Stimulated activated CD4-positive, alpha-beta T cell treated with anti-CD3 and anti-CD28 coated beads, Interleukin-4, amount 100 ng/mL, for 1 hour (primary cell): ENCODE measurements around the gene MICA.

Source experiments
- DNase-seq: peaks from one replicate; pipeline ENCODE4 v3.0.0-alpha.2; 2020

The MICA gene

GRCh38 chr6:31462964-31463870, 59.8 kb downstream of the MICA start:
- peak; percentile 81 for DNase-seq

GRCh38 chr6:31464252-31465184, 61.1 kb downstream of the MICA start:
- no peak for DNase-seq
